ENCODE data around the gene GOLGA6L6. TPM values are rescaled to one million over a fixed set of nuclear protein-coding genes. Genes with fewer than 3 reads are reported as not detected.
"Not testable (repeated sequence)": the region's sequence is repeated elsewhere in the genome, so short reads cannot be mapped to it uniquely, and the experiment has no call there.

GOLGA6L6 gene, protein sequence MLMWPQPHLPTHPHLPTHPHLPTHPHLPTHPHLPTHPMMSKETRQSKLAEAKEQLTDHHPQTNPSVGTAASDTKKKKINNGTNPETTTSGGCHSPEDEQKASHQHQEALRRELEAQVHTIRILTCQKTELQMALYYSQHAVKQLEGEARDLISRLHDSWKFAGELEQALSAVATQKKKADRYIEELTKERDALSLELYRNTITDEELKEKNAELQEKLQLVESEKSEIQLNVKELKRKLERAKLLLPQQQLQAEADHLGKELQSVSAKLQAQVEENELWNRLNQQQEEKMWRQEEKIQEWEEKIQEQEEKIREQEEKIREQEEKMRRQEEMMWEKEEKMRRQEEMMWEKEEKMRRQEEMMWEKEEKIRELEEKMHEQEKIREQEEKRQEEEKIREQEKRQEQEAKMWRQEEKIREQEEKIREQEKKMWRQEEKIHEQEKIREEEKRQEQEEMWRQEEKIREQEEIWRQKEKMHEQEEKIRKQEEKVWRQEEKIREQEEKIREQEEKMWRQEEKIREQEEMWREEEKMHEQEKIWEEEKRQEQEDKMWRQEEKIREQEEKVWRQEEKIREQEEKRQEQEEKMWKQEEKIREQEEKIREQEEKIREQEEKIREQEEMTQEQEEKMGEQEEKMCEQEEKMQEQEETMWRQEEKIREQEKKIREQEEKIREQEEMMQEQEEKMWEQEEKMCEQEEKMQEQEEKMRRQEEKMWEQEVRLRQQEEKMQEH
- not detected in 2 replicates for total RNA-seq

DNA sequence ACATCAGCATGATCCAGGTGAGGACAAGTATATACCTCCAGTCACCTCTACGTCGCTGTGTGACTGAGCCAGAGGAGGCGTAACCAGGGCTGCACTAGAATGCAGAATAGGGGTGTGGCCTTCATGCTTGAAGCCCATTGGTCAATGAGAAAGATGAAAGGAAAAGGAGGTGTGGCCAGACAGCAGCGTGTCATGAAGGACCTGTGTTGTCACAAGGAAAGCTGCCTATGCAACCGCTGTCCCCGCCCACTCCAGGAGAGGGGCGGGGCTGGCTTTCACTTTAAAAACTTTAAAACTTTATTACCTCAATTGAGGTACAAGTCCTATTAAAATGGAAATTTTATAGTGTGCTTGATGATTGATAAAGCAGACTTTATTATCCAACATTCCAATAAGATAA, at the start of gene GOLGA6L6:
Gene GOLGA6L6, minus strand, starts transcription at position 101 of the 400 bp plus-strand sequence. Its CDS starts 91 bp downstream, at position 10.
- H3K36me3 Mint-ChIP-seq (ENCODE audit: low read depth); CTCF ChIA-PET; DNase-seq; intact Hi-C loops (cut with micrococcal nuclease); ATAC-seq (ENCODE audit: low read depth); H3K27me3 Mint-ChIP-seq; H3K4me1 Mint-ChIP-seq; H3K27ac Mint-ChIP-seq; H3K4me3 Mint-ChIP-seq; H3K9me3 Mint-ChIP-seq; POLR2A ChIA-PET: not testable (repeated sequence)

- DNase-seq; H3K36me3 Mint-ChIP-seq (ENCODE audit: low read depth); ATAC-seq (ENCODE audit: low read depth); H3K4me3 Mint-ChIP-seq; H3K27me3 Mint-ChIP-seq; H3K27ac Mint-ChIP-seq; H3K4me1 Mint-ChIP-seq; CTCF ChIA-PET; intact Hi-C loops (cut with micrococcal nuclease); POLR2A ChIA-PET; H3K9me3 Mint-ChIP-seq: not testable (repeated sequence)
These were observed 48.5 kb upstream of the GOLGA6L6 start for GRCh38 chr15:20590069-20590468.

- H3K36me3 Mint-ChIP-seq (ENCODE audit: low read depth); H3K9me3 Mint-ChIP-seq; intact Hi-C loops (cut with micrococcal nuclease); H3K4me3 Mint-ChIP-seq; DNase-seq; H3K27me3 Mint-ChIP-seq; H3K27ac Mint-ChIP-seq; CTCF ChIA-PET; POLR2A ChIA-PET; H3K4me1 Mint-ChIP-seq; ATAC-seq (ENCODE audit: low read depth): not testable (repeated sequence)
These were observed 45.2 kb upstream of the GOLGA6L6 start for GRCh38 chr15:20586821-20587220.

GRCh38 chr15:20582726-20583115, 41.1 kb upstream of the GOLGA6L6 start:
- H3K4me3 Mint-ChIP-seq, result not testable (repeated sequence)

DNA sequence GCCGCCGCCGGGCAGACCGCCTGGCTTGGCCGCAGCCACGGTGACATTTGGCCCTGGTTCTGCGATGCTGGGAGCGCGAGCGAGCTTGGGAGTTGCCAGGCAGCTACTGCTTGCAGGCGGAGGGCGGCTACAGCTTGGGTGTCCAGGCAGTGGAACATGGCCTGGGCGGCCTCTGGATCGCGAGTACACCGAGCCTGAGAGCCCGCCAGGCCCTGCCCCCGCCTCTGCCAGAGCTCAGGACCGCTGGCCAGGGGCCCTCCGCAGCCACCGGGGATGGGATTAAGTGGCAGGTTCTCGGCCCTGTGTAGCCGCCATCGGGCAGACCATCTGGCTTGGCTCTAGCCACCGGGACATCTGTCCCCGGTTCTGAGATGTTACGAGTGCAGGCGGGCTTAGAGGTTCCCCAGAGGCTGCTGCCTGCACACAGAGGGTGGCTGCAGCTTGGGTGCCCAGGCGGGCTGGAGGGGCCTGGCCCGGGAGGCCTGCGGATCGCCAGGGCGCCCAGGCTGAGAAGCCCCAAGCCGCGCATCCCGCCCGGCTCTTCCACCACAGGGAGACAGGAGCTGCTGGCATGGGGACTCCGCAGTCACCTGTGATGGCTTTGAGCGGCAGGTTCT, 40.6 kb upstream of the GOLGA6L6 start:
- H3K27ac Mint-ChIP-seq; ATAC-seq (ENCODE audit: low read depth); H3K9me3 Mint-ChIP-seq; H3K4me1 Mint-ChIP-seq; H3K27me3 Mint-ChIP-seq; CTCF ChIA-PET; H3K36me3 Mint-ChIP-seq (ENCODE audit: low read depth); intact Hi-C loops (cut with micrococcal nuclease); DNase-seq; H3K4me3 Mint-ChIP-seq; POLR2A ChIA-PET: not testable (repeated sequence)

More at GRCh38 chr15:20582726-20583115, 41.1 kb upstream of the GOLGA6L6 start:
- H3K27ac Mint-ChIP-seq; H3K9me3 Mint-ChIP-seq; H3K4me1 Mint-ChIP-seq; POLR2A ChIA-PET; ATAC-seq (ENCODE audit: low read depth); CTCF ChIA-PET; H3K36me3 Mint-ChIP-seq (ENCODE audit: low read depth); DNase-seq; intact Hi-C loops (cut with micrococcal nuclease); H3K27me3 Mint-ChIP-seq: not testable (repeated sequence)

- not testable (repeated sequence) for DNase-seq
These were observed 39.9 kb upstream of the GOLGA6L6 start for GRCh38 chr15:20581261-20582108.

DNA sequence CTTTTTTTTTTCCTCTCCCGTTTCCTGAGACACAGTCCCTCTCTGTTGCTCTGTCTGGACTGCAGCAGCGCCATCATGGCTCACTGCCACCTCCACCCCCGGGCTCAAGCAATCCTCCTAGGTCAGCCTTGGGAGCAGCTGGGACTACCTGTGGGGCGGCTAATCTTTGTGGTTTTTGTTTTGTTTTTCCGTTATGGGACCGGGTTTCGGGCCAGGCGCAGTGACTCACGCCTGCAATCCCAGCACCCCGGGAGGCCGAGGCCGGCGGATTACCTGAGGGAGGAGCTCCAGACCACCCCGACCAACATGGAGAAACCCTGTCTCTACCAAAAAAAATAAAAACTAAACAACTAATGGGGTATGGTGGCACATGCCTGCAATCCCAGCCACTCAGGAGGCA, 38.1 kb upstream of the GOLGA6L6 start:
- CTCF ChIA-PET; H3K9me3 Mint-ChIP-seq; POLR2A ChIA-PET; DNase-seq; H3K4me3 Mint-ChIP-seq; H3K27ac Mint-ChIP-seq; H3K27me3 Mint-ChIP-seq; H3K36me3 Mint-ChIP-seq (ENCODE audit: low read depth); H3K4me1 Mint-ChIP-seq; ATAC-seq (ENCODE audit: low read depth); intact Hi-C loops (cut with micrococcal nuclease): not testable (repeated sequence)

More at GRCh38 chr15:20581261-20582108, 39.9 kb upstream of the GOLGA6L6 start:
- H3K27ac Mint-ChIP-seq; H3K27me3 Mint-ChIP-seq; ATAC-seq (ENCODE audit: low read depth); H3K36me3 Mint-ChIP-seq (ENCODE audit: low read depth); intact Hi-C loops (cut with micrococcal nuclease); H3K4me3 Mint-ChIP-seq; H3K9me3 Mint-ChIP-seq; POLR2A ChIA-PET; CTCF ChIA-PET; H3K4me1 Mint-ChIP-seq: not testable (repeated sequence)

GRCh38 chr15:20551289-20551688, 9.7 kb upstream of the GOLGA6L6 start:
- H3K9me3 Mint-ChIP-seq; ATAC-seq (ENCODE audit: low read depth); CTCF ChIA-PET; DNase-seq; intact Hi-C loops (cut with micrococcal nuclease); POLR2A ChIA-PET; H3K27ac Mint-ChIP-seq; H3K4me3 Mint-ChIP-seq; H3K36me3 Mint-ChIP-seq (ENCODE audit: low read depth); H3K27me3 Mint-ChIP-seq; H3K4me1 Mint-ChIP-seq: not testable (repeated sequence)

DNA sequence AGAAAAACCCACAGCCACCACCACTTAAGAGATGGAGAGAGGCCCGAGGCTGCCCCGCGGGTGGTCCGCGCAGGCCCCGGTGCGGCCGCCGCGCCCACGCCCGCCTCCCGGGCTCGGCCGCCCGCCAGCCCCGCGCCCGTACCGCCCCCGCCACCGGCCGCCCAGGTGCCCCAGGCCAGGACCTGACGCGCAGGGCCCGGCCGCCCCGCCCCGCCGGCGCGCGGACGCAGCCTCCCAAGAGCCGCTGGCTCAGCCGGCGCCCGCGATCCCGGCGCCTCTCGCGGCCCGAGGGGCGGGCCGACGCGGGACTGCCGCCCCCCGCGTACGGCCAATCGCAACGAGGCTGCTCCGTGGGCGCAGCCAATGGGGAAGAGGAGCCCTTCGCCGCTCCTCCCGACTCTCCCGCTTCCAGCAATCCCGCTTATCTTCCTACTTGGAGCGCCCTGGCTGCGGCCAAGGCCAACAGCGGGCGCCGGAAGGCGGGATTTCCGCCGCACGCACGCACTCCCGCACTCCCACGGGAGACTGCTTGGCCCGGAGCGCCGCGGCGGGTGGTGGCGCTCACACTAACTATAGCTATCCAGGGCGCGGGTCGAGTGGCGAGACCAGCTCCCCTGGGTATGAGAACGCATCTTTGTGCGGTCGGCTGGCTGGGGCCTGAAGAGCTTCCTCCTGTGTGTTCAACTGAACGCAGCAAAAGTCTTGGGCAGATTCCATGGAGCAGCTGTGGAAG, 35.5 kb downstream of the GOLGA6L6 start:
- H3K27me3 Mint-ChIP-seq, H3K27ac Mint-ChIP-seq: not testable (repeated sequence)

DNA sequence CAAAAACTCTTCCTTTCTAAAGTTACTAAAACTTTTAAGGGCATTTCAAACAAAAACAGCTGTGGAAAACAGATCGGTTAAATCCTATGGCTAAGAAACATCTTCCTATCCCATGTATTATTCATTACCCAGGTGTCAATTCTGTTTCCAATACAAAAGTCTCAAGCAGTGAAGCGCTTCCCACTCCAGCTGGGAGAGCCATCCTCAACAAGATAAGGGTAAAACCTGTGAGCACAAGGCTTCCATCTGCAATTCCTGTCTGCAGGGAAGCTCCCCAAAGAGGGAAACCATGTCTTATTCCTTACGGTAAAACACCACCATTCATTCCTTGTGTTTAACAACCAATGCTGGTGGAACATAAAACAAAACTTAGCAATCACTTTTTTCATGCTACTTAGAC, 38.8 kb downstream of the GOLGA6L6 start:
- H3K27me3 Mint-ChIP-seq; intact Hi-C loops (cut with micrococcal nuclease); DNase-seq; H3K36me3 Mint-ChIP-seq (ENCODE audit: low read depth); H3K4me3 Mint-ChIP-seq; H3K4me1 Mint-ChIP-seq; H3K27ac Mint-ChIP-seq; H3K9me3 Mint-ChIP-seq; ATAC-seq (ENCODE audit: low read depth); CTCF ChIA-PET; POLR2A ChIA-PET: not testable (repeated sequence)

More for the DNA sequence above, 35.5 kb downstream of the GOLGA6L6 start:
- POLR2A ChIA-PET; H3K4me3 Mint-ChIP-seq; DNase-seq; H3K9me3 Mint-ChIP-seq; intact Hi-C loops (cut with micrococcal nuclease); H3K36me3 Mint-ChIP-seq (ENCODE audit: low read depth); H3K4me1 Mint-ChIP-seq; CTCF ChIA-PET; ATAC-seq (ENCODE audit: low read depth): not testable (repeated sequence)

Measured in activated B cell treated with CpG ODN at 0.5 μM for 24 hours (primary cell).